ENCODE results near the gene SLC38A7.

DNA sequence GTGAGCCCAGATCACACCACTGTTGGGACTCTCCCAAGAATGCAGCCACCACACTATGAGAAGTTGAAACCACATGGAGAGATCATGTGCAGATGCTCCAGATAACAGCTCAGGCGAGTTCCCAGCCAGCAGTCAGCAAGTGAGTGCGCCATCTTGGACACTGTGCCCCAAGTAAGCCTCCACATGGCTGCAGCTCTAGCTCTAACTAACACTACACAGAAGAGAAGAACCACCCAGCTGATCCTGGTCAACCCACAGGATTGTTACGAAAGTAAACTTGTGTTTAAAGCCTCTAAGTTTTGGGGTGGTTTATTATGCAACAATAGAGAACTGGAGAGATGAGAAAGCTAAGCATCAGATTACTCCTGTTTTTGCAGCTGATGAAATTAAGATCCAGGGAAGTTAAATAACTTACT, 25.8 kb downstream of the SLC38A7 start:
- TF ChIP-seq, protein P1, sequence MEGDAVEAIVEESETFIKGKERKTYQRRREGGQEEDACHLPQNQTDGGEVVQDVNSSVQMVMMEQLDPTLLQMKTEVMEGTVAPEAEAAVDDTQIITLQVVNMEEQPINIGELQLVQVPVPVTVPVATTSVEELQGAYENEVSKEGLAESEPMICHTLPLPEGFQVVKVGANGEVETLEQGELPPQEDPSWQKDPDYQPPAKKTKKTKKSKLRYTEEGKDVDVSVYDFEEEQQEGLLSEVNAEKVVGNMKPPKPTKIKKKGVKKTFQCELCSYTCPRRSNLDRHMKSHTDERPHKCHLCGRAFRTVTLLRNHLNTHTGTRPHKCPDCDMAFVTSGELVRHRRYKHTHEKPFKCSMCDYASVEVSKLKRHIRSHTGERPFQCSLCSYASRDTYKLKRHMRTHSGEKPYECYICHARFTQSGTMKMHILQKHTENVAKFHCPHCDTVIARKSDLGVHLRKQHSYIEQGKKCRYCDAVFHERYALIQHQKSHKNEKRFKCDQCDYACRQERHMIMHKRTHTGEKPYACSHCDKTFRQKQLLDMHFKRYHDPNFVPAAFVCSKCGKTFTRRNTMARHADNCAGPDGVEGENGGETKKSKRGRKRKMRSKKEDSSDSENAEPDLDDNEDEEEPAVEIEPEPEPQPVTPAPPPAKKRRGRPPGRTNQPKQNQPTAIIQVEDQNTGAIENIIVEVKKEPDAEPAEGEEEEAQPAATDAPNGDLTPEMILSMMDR (IDR thresholded peaks at IDR 0.05), result no peak
- TF ChIP-seq POLR2A (IDR thresholded peaks at IDR 0.05), result no peak
- TF ChIP-seq EP300 (IDR thresholded peaks at IDR 0.05), result no peak
